ENCODE data around the gene SLC12A1.

SLC12A1 gene

GRCh38 chr15:48244921-48245320 lies 38.8 kb downstream of the SLC12A1 start:
- no peak for DNase-seq

GRCh38 chr15:48248414-48248813 lies 42.3 kb downstream of the SLC12A1 start:
- no peak for DNase-seq

- DNase-seq: no peak
These were observed 44.6 kb downstream of the SLC12A1 start for GRCh38 chr15:48250640-48251076.

- no peak for DNase-seq
These were observed 47.1 kb downstream of the SLC12A1 start for GRCh38 chr15:48253172-48253571.

- no peak for DNase-seq
These were observed 59.0 kb downstream of the SLC12A1 start for GRCh38 chr15:48265135-48265534.

GRCh38 chr15:48266024-48266689 lies 60.1 kb downstream of the SLC12A1 start:
- no peak for DNase-seq

GRCh38 chr15:48267766-48268165 lies 61.7 kb downstream of the SLC12A1 start:
- DNase-seq: no peak

- no peak for DNase-seq
These were observed 66.9 kb downstream of the SLC12A1 start for GRCh38 chr15:48273049-48273448.

GRCh38 chr15:48278666-48279065 lies 72.6 kb downstream of the SLC12A1 start:
- DNase-seq: no peak

- DNase-seq: no peak
These were observed 73.5 kb downstream of the SLC12A1 start for GRCh38 chr15:48279608-48280007.

GRCh38 chr15:48281674-48282073 lies 75.6 kb downstream of the SLC12A1 start:
- DNase-seq: no peak

- DNase-seq: no peak
These were observed 76.1 kb downstream of the SLC12A1 start for GRCh38 chr15:48282216-48282615.

- no peak for DNase-seq
These were observed 77.5 kb downstream of the SLC12A1 start for GRCh38 chr15:48283396-48284145.

- peak; percentile 51 for DNase-seq
These were observed 79.5 kb downstream of the SLC12A1 start for GRCh38 chr15:48285329-48286214.

GRCh38 chr15:48289628-48290027 lies 83.5 kb downstream of the SLC12A1 start:
- no peak for DNase-seq

- DNase-seq: no peak
These were observed 86.4 kb downstream of the SLC12A1 start for GRCh38 chr15:48292458-48292857.

GRCh38 chr15:48297668-48298067 lies 91.6 kb downstream of the SLC12A1 start:
- no peak for DNase-seq

- DNase-seq: no peak
These were observed 92.8 kb downstream of the SLC12A1 start for GRCh38 chr15:48298914-48299313.

- no peak for DNase-seq
These were observed 93.9 kb downstream of the SLC12A1 start for GRCh38 chr15:48300038-48300437.

- DNase-seq: no peak
These were observed 98.3 kb downstream of the SLC12A1 start for GRCh38 chr15:48304398-48304797.

- DNase-seq: no peak
These were observed 100.5 kb downstream of the SLC12A1 start for GRCh38 chr15:48306639-48307038.

GRCh38 chr15:48307586-48307985 lies 101.5 kb downstream of the SLC12A1 start:
- no peak for DNase-seq

GRCh38 chr15:48309740-48310139 lies 103.6 kb downstream of the SLC12A1 start:
- DNase-seq: no peak
